HG03097 (cell line): Measurements from ENCODE around the gene COPS6.

Experiments
- ATAC-seq: cut with Tn5 transposase; IDR thresholded peaks from one replicate; pipeline ENCODE4 v1.9.1; 2021; ENCODE audit not compliant: unreplicated experiment, low FRiP score

Gene COPS6

GRCh38 chr7:100101016-100101862, 12.5 kb downstream of the COPS6 start, which contains the start of the genes AP4M1 and MCM7:
Gene AP4M1 (plus strand): TSS chr7:100101643. CDS start chr7:100101715, 72 bp downstream.
Gene MCM7 (minus strand): TSS chr7:100101397. CDS start chr7:100101294, 103 bp downstream.
- peak; percentile 65 for ATAC-seq

- ATAC-seq = no peak
These were observed 14.4 kb downstream of the COPS6 start for GRCh38 chr7:100102950-100103840.

- ATAC-seq = no peak
These were observed 16.8 kb downstream of the COPS6 start for GRCh38 chr7:100105534-100105933.

- ATAC-seq = no peak
These were observed 17.9 kb downstream of the COPS6 start for GRCh38 chr7:100106633-100107032.

- no peak for ATAC-seq
These were observed 18.5 kb downstream of the COPS6 start for GRCh38 chr7:100107125-100107737.

GRCh38 chr7:100107890-100108289, 19.1 kb downstream of the COPS6 start:
- ATAC-seq = no peak

- ATAC-seq = no peak
These were observed 20.9 kb downstream of the COPS6 start for GRCh38 chr7:100109521-100110163.

- ATAC-seq = no peak
These were observed 22.4 kb downstream of the COPS6 start for GRCh38 chr7:100111156-100111555.

GRCh38 chr7:100111914-100112313, 23.1 kb downstream of the COPS6 start:
- no peak for ATAC-seq

GRCh38 chr7:100115026-100115425, 26.3 kb downstream of the COPS6 start:
- ATAC-seq = no peak

GRCh38 chr7:100118388-100119071, 29.8 kb downstream of the COPS6 start:
- no peak for ATAC-seq

GRCh38 chr7:100119072-100119969, 30.6 kb downstream of the COPS6 start, which contains the start of the genes CNPY4 and TAF6:
Gene CNPY4 (plus strand): TSS chr7:100119634. CDS start chr7:100119745, 111 bp downstream.
Gene TAF6 (minus strand): TSS chr7:100119358. CDS start chr7:100114209, 5,149 bp downstream.
- ATAC-seq = peak; percentile 63

- ATAC-seq = peak; percentile 38
These were observed 31.4 kb downstream of the COPS6 start for GRCh38 chr7:100119970-100120732.

- ATAC-seq = no peak
These were observed 31.9 kb downstream of the COPS6 start for GRCh38 chr7:100120733-100121036.

GRCh38 chr7:100122067-100122466, 33.3 kb downstream of the COPS6 start:
- ATAC-seq = no peak

- no peak for ATAC-seq
These were observed 33.8 kb downstream of the COPS6 start for GRCh38 chr7:100122568-100122967.

- ATAC-seq = no peak
These were observed 35.8 kb downstream of the COPS6 start for GRCh38 chr7:100124301-100125230.
